Vagina (tissue), 2 donors: ENCODE data around the gene E2F1.

Experiments used
- CTCF ChIP-seq, 3 experiments: fragments of 450-650 bp in 2 of 3; fragments of 200-600 bp in 1 of 3; sonication (generic) in 1 of 3; IDR thresholded peaks; one replicate each; pipeline ENCODE4 v1.5.1; 2017 to 2019; ENCODE audit warnings: antibody characterized with exemption in 3 of 3, mild to moderate bottlenecking in 2 of 3, moderate library complexity in 2 of 3
- POLR2A ChIP-seq, 2 donors: fragments of 450-650 bp; IDR thresholded peaks; one replicate each; pipeline ENCODE4 v1.6.1; 2017; ENCODE audit warnings: antibody characterized with exemption in 2 of 2, mild to moderate bottlenecking in 2 of 2, moderate library complexity in 2 of 2
- POLR2AphosphoS5 ChIP-seq, 2 donors: sonication (generic); formaldehyde crosslinking; IDR thresholded peaks; one replicate each; pipeline ENCODE4 v1.9.0; 2017; ENCODE audit warnings: antibody characterized with exemption in 2 of 2, mild to moderate bottlenecking in 2 of 2, low read depth in 1 of 2; ENCODE audit not compliant: insufficient read depth in 1 of 2

GRCh38 chr20:33730946-33731692, 44.9 kb upstream of the E2F1 start:
- TF ChIP-seq CTCF (IDR thresholded peaks at IDR 0.05), result no peak
- TF ChIP-seq POLR2A (IDR thresholded peaks at IDR 0.05), result no peak
- no peak for TF ChIP-seq POLR2AphosphoS5 (IDR thresholded peaks at IDR 0.05; ENCODE audit: insufficient read depth in 1 of 2, low read depth in 1 of 2)
